ENCODE measurements around the gene ATAD3C. TPM values are rescaled to one million over a fixed set of nuclear protein-coding genes. Genes with fewer than 3 reads are reported as not detected.
"Not testable (repeated sequence)": the region's sequence is repeated elsewhere in the genome, so short reads cannot be mapped to it uniquely, and the experiment has no call there.

ATAD3C gene
- total RNA-seq, 1 donor from 2014 or later: 0.51 TPM

DNA sequence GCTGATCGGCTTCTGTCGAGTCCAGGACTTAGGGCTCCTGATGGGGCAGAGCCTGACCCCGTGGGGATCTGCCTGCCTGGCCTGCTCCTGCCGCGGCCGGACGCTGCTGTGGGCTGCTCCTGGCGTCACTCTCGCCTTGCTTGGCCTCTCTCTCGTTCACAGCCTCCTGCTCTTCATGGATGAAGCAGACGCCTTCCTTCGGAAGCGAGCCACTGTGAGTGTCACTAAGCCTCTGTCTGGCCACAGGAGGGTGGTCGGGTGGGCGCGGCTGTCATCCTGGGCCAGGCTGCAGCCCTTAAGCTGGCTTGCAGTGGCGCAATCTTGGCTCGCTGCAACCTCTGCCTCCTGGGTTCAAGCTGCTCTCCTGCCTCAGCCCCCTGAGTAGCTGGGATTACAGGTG is 38.2 kb downstream of the ATAD3C start:
- DNase-seq (ENCODE audit: low spot score): no peak
- intact Hi-C loops (cut with DNase I): no loop called here

DNA sequence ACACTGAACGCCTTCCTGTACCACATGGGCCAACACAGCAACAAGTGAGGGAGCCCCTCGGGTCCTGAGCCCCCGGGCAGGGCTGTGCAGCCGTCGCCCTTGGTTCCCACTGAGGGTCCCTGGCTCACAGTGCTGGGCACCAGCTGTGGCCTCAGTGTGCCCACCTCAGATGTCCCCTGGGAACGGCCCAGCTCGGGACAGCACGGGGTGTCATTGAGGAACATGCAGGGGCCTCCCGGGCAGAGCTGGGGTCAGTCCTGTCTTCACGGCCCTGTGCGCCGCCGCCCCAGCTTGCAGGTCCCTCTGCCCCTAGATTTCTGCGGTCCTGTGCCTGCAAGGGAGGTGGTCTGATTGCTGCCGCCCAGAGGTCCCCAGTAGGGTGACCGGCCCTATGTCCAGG is 39.7 kb downstream of the ATAD3C start:
- DNase-seq (ENCODE audit: low spot score): no peak
- intact Hi-C loops (cut with DNase I): no loop called here

DNA sequence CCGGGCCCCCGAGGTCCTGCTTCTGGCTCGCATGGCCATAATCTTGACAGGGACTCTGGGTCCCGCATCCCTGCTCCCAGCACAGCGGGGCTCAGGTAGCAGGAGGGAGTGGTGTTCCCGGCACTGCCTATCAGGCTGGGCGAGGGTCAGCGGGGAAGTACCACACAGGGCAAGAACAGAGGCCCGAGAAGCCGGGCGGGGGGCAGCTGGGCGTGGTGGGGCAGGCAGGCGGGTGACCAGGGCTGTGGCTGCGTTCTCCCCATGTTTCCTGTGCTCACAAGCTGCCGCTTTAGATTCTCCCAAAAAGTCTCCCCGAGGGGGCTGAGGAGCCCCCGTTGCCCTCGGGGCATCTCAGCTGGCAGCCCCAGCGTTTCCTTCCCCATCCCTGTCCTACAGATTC is 40.4 kb downstream of the ATAD3C start:
- intact Hi-C loops (cut with DNase I): no loop called here
- DNase-seq (ENCODE audit: low spot score): no peak

DNA sequence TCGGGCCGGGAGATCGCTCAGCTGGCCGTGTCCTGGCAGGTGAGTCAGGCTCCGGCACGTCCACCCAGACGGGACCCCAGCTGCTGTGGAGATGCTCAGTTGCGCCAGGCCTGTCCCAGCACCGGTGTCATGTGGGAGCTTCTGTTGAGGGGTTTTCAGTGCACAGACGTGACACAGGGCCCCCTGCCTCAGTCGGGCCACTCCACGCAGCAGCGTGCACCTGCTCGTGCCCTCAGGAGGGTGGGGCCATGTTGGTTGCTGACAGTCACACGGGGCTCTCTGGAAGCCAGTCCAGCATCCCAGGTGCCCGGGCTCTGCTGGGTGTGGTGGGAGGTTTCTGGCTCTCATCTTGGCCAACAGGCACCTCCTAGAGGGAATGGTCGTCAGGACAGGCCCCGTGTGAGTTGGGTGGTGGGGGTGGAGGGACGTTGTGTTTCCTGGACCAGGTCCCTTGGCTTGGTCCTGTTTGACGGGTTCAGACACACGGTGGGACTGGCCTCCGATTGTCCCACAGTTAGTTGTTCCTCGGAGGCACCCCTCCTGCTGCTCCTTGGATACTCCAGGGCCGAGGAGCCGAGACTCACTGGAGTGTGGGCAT is 41.2 kb downstream of the ATAD3C start:
- DNase-seq (ENCODE audit: low spot score): no peak
- intact Hi-C loops (cut with DNase I): no loop called here

DNA sequence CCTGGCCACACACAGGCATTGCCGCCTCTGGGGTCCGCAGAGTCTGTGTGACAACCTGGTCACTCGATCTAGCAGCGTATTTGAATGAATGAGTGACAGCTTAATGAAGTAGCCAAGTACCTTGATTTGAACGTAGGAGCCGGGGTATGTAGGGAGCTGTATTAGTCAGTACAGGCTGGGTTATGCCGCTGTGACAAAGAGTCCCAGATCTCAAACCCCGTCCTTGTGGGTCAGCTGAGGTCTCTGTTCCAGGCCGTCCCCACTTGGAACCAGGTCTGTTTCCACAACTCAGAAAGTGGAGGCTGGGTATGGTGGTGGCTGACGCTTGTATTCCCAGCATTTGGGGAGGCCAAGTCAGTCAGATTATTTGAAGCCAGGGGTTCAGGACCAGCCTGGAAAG is 42.1 kb downstream of the ATAD3C start:
- intact Hi-C loops (cut with DNase I): no loop called here

DNA sequence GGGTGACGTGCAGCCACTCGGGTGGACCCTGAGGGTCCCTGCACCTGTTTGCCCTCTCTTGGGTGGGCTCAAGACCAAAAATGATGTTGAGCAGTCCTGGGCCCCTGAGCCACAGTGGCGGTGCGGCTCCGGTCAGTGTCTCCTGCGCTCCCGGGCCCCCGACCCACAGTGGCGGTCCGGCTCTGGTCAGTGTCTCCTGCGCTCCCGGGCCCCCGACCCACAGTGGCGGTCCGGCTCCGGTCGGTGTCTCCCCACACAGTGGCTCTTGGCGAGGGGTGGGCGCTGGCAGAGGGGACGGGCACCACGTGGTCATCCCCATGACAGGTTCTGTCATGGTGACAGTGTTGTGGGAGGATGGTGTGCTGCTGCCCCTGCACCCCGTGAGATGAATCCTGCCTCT is 44.8 kb downstream of the ATAD3C start:
- intact Hi-C loops (cut with DNase I); DNase-seq (ENCODE audit: low spot score): not testable (repeated sequence)

More for the DNA sequence above, 42.1 kb downstream of the ATAD3C start:
- DNase-seq (ENCODE audit: low spot score): no peak

DNA sequence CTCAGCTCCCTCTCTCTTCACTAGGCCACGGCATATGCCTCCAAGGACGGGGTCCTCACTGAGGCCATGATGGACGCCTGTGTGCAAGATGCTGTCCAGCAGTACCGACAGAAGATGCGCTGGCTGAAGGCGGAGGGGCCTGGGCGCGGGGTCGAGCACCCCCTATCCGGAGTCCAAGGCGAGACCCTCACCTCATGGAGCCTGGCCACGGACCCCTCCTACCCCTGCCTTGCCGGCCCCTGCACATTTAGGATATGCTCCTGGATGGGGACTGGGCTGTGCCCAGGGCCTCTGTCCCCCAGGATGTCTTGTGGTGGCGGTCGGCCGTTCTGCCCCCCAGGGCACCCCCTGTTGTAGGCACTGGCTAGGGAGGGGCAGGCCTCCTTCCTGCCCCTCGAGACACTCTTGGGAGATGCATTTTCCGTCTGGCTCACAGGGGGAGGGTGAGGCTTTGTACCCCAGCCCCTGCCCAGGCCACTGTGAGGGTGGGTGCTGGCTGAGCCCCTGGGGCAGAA is 46.0 kb downstream of the ATAD3C start:
- DNase-seq (ENCODE audit: low spot score); intact Hi-C loops (cut with DNase I): not testable (repeated sequence)

DNA sequence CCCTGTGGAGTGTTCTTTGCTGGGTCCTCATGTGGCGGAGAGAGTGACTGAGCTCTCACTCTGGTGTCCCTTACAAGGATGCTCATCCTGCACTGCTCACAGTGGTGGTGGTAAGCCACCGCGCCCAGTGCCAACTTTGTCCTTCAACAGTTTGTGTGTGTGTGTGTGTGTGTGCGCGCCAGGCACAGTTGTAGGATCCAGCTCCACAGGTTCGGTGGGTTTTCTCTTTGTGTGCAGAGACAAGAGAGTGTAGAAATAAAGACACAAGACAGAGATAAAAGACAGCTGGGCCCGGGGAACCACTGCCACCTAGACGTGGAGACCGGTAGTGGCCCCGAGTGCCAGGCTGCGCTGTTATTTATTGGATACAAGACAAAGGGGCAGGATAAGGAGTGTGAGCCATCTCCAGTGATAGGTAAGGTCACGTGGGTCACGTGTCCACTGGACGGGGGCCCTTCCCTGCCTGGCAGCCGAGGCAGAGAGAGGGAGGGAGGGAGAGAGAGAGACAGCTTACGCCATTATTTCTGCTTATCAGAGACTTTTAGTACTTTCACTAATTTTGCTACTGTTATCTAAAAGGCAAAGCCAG is 55.4 kb downstream of the ATAD3C start:
- peak; percentile 80 for DNase-seq (ENCODE audit: low spot score)
- intact Hi-C loops (cut with DNase I): not testable (repeated sequence)

DNA sequence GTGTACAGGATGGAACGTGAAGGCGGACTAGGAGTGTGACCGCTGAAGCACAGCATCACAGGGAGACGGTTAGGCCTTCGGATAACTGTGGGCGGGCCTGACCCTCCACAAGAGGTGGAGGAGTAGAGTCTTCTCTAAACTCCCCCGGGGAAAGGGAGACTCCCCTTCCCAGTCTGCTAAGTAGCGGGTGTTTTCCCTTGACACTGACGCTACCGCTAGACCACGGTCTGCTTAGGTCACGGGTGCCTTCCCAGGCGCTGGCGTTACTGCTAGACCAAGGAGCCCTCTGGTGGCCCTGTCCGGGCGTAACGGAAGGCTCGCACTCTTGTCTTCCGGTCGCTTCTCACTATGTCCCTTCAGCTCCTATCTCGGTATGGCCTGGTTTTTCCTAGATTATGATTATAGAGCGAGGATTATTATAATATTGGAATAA is 55.9 kb downstream of the ATAD3C start:
- intact Hi-C loops (cut with DNase I); DNase-seq (ENCODE audit: low spot score): not testable (repeated sequence)

DNA sequence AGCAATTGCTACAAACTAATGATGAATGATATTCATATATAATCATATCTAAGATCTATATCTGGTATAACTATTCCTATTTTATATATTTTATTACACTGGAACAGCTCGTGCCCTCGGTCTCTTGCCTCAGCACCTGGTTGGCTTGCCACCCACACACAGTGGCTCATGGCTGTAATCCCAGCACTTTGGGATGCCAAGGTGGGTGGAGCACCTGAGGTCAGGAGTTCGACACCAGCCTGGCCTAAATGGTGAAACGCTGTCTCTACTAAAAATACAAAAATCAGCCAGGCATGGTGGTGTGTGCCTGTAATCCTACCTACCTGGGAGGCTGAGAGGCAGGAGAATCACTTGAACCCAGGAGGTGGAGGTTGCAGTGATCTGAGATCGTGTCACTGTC is 56.3 kb downstream of the ATAD3C start:
- DNase-seq (ENCODE audit: low spot score); intact Hi-C loops (cut with DNase I): not testable (repeated sequence)

DNA sequence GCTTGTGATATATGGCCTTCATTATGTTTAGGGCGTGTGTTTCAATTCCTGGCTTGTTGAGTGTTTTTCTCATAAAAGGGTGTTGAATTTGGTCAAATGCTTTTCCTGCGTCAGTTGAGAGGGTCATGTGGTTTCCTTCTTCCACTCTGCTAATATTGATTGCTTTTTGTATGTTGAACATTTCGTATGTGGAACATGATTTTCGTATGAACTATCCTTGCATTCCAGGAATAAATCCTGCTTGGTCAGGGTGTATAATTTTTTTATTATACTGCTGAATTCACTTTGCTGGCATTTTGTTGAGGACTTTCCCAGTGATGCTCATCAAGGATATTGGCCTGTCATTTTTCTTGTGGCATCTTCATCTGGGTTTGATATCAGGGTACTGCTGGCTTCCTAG is 57.8 kb downstream of the ATAD3C start:
- DNase-seq (ENCODE audit: low spot score): no peak
- intact Hi-C loops (cut with DNase I): no loop called here

DNA sequence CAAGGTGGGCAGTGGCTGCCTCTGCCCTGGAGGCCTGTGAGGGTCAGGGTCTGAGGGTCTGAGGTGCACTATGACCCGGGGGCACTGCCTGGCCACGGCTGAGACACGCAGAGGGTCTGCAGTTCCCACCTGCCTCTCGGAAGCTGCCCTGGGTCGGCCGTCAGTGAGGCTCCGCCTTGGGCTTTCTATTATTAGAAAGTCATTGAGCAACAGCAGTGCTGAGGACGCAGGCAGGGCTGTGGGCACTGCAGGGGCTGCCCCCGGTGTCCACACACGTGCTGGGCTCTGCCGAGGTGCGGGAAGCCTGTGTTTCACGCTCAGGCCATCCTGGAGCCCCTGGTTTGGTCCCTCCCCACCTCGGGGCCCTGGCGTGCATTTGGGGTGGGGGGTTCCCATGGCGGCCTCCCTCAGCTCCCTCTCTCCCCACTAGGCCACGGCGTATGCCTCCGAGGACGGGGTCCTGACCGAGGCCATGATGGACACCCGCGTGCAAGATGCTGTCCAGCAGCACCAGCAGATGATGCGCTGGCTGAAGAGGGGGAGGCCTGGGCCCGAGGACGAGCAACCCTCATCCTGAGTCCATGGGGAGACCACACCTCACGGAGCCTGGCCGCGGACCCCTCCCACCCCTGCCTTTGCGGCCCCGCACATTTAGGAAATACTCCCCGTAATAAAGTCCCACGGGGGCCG is 59.4 kb downstream of the ATAD3C start:
- intact Hi-C loops (cut with DNase I); DNase-seq (ENCODE audit: low spot score): not testable (repeated sequence)

DNA sequence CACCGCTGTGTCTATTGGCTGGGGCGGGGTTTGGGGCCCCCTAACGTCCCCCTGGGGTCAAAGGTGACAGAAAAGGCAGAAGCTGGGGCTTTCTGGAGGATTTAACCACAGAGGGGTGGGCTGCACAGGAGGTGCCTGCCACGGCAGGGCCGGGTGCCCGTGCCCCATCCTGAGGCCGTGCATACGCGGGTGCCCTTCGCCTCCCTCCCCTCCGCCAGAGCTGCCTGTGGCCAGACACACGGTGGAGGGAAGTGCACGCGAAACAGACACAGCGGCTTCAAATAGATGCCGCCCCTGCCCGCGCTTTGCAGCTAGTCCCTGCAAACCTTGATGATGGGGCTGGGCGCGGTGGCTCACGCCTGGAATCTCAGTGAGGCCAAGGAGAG is 60.0 kb downstream of the ATAD3C start:
- intact Hi-C loops (cut with DNase I): not testable (repeated sequence)

DNA sequence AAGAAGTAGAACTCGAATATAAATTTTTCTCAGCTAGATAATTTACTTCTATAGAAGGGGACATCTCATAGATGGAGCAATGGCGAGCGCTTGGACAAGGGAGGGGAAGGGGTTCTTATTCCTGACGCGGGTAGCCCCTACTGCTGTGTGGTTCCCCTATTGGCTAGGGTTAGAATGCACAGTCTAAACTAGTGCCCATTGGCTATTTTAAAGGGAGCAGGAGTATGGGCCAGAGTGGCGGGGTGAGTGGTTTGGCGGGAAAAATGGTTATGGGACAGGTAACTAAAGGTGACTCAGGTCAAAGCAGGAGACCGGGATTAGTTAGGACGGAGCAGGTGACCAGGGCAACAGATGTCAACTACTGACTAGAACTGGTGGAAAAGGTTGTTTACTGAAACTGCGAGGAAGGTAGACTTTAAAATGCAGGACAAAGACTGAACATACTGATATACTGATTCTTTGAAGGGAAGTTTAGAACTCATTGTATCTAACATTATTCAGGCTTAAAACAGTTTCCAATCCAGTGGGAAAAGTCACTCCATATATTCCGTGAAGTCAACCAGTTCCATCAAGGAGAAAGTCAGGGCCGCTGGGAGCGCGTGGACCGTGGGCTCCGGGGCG is 61.5 kb downstream of the ATAD3C start:
- intact Hi-C loops (cut with DNase I): loop anchor here (2.0 kb wide), 2 partner anchors 40 to 64 kb away; partner anchors contain the start of genes ATAD3B and SSU72
- no peak for DNase-seq (ENCODE audit: low spot score)

More for the DNA sequence above, 60.0 kb downstream of the ATAD3C start:
- DNase-seq (ENCODE audit: low spot score): not testable (repeated sequence)

DNA sequence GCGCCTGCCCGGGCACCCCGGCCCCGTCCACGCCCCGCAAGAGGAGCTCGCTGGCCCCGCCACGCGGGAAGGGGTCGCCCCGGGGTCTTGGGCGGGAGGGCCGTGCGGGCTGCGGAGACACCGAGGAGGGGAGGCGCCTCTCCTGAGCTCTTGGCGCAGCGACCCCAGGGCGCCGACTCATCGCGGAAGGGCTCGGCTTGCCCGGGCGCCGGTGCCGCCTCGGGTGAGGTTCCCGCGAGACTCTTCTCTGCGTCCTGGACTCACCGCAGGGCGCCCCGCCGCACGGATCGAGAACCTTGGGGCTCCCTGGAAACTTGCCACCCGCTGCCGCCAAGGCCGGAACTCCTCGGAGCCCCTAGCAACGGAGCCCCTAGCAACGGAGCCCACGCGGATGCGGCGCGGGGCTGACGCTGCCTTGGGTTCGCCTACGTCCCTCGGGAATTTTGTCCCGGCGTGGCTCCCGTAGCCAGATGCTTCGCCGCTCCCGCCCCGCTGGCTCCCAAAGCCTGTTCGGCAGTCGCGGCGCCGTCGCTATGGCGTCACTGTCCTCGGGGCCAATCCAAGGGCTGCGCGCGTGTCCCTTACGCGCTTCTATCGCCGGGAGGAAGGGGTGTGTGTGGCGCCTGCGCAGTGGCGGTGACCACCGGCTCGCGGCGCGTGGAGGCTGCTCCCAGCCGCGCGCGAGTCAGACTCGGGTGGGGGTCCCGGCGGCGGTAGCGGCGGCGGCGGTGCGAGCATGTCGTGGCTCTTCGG is 62.2 kb downstream of the ATAD3C start, which contains the start of gene ATAD3A:
ATAD3A (plus strand) TSS at position 630 of the 753 bp plus-strand sequence; CDS start at position 737, 107 bp downstream.
- DNase-seq (ENCODE audit: low spot score): peak; percentile 99
- intact Hi-C loops (cut with DNase I): loop anchor here (2.0 kb wide), 2 partner anchors 41 to 63 kb away; partner anchors contain the start of genes ATAD3B and SSU72

DNA sequence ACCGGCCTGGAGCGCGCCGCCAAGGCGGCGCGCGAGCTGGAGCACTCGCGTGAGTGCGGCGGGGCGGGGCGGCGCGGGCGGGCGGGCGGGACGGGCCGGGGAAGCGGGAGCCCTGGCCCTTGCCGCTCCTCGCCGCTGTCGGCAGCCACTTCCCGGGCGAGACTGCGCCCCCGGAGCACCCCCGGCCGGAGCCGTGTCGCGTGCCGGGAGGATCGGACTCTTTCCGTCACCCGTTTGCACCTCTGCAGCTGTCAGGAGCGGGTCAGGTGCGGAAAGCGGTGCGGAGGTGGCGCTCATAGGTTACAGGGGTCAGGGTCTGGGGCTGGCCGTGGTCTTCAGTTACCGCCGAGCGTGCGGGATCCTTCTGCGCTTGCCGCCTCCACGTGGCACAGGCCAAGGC is 62.9 kb downstream of the ATAD3C start:
- DNase-seq (ENCODE audit: low spot score); intact Hi-C loops (cut with DNase I): not testable (repeated sequence)

DNA sequence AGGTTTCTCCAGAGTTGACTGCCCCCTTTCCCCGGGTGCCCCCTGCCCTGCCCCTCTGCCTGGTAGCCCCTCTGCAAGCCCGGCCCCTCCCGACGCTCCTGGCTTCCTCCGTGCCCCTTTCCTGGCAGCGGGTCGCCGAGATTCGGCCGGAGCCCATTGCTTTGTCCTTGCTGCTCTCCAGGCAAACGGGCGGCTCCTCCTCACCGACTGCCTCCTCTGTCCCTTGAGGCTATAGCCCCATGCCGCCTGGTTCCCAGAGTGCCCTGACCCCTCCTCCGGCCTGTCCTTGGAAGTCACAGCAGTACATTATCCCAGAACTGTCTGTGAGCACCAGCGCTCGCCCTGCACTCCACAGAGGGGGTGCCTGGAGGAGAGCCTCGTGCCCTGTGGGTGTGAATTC is 64.2 kb downstream of the ATAD3C start:
- intact Hi-C loops (cut with DNase I); DNase-seq (ENCODE audit: low spot score): not testable (repeated sequence)

DNA sequence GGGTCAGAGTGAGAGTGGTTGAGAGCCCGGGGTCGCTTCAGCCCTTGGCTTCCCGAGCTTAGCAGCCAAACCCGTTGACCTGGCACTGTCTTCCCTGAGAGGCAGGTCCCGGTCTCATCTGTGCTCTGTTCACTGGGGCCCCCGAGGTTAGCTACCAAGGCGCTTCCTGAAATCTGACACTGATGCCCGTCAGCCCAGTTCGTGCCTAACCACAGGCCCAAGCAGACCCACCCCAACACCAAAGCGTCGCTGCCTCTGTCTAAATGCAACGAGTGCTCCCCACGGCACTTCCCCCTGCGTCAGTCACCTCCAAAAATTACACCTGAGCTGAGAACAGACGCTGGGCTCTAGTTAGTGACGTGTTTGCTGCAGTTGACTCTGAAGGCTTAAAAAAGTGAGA is 64.9 kb downstream of the ATAD3C start:
- DNase-seq (ENCODE audit: low spot score); intact Hi-C loops (cut with DNase I): not testable (repeated sequence)

DNA sequence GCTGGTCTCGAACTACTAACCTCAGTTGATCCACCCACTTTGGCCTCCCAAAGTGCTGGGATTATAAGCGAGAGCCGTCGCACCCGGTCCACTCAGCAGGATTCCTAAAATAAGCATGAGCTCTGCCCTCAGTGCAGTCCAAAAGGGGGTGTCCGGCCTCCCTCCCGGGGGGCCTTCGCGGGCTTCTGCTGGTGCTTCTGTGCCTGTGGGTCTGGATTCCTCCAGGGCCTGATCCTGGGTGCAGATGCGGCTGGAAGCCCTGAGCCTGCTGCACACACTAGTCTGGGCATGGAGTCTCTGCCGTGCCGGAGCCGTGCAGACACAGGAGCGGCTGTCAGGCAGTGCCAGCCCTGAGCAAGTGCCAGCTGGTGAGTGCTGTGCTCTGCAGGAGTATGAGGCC is 67.4 kb downstream of the ATAD3C start:
- intact Hi-C loops (cut with DNase I); DNase-seq (ENCODE audit: low spot score): not testable (repeated sequence)

Measured in cardiac septum (tissue), 1 donor.